Measurements from ENCODE around the gene ILRUN.
"Not testable (repeated sequence)": the region's sequence is repeated elsewhere in the genome, so short reads cannot be mapped to it uniquely, and the experiment has no call there.

The ILRUN gene

DNA sequence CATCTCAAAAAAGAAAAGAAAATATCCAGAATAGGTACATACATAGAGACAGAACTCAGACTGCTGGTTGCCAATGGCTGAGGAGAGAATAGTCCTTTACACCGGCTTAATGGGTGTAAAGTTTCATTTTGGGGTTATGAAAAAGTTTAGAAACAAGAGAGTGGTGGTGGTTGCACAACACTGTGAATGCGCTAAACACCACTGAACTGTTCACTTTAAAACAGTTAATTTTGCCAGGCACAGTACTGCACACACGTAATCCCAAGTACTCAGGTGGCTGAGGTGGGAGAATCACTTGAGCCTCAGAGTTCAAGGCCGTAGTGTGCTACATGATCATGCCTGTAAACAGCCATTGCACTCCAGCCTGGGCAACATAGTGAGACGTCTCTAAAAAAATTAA is 7.6 kb downstream of the ILRUN start:
- H3K4me3 ChIP-seq (ENCODE audit: low read depth, low read length) = no peak overlapping the region
- in situ Hi-C loops (cut with HindIII; ENCODE audit: low sequenced_read_pairs) = no loop called here
- DNase-seq (ENCODE audit: low read depth, low spot score) = no peak
- TF ChIP-seq, protein P1, sequence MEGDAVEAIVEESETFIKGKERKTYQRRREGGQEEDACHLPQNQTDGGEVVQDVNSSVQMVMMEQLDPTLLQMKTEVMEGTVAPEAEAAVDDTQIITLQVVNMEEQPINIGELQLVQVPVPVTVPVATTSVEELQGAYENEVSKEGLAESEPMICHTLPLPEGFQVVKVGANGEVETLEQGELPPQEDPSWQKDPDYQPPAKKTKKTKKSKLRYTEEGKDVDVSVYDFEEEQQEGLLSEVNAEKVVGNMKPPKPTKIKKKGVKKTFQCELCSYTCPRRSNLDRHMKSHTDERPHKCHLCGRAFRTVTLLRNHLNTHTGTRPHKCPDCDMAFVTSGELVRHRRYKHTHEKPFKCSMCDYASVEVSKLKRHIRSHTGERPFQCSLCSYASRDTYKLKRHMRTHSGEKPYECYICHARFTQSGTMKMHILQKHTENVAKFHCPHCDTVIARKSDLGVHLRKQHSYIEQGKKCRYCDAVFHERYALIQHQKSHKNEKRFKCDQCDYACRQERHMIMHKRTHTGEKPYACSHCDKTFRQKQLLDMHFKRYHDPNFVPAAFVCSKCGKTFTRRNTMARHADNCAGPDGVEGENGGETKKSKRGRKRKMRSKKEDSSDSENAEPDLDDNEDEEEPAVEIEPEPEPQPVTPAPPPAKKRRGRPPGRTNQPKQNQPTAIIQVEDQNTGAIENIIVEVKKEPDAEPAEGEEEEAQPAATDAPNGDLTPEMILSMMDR (IDR thresholded peaks at IDR 0.05; ENCODE audit: low read depth, low read length) = no peak

DNA sequence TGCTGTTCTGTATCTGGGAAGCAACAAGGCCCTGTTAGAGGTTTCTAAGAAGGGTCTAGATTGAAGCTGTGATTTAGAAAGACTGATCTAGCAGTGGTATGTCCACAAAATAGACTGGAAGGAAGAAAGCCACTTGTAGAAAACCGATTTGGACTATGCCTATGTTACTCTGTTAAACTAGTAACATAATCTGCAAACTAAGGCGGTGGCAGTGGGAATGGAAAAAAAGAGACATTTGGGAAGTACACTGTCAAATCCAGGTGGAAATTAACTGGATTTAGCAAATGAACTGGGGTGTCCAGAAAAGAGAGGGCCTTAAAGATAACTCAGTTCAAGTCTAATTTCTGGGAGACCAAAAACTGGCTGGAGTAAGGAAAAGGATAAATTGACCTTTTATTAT is 11.6 kb downstream of the ILRUN start:
- DNase-seq (ENCODE audit: low read depth, low spot score) = no peak
- no peak overlapping the region for H3K4me3 ChIP-seq (ENCODE audit: low read depth, low read length)
- TF ChIP-seq, protein P1 (IDR thresholded peaks at IDR 0.05; ENCODE audit: low read depth, low read length) = no peak
- in situ Hi-C loops (cut with HindIII; ENCODE audit: low sequenced_read_pairs) = no loop called here

DNA sequence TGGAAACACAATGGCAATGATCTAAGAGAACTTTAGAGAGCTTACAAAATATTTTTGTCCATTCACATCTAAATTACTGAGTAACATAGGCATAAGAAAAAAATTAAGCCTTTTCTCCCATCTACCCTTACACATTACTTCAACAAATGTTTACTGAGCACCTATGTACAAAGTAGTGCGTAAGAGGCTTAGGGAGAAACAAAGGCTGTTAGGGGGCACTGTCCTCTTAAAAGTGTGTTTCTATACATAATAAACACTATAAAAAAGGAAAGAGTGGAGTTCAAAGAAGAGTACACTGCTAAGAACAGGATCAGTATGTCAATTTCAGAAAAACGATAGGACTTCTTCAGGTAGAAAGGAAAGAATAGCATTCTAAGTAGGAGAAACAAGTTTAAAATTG is 12.2 kb downstream of the ILRUN start:
- DNase-seq (ENCODE audit: low read depth, low spot score) = no peak
- TF ChIP-seq, protein P1 (IDR thresholded peaks at IDR 0.05; ENCODE audit: low read depth, low read length) = no peak
- H3K4me3 ChIP-seq (ENCODE audit: low read depth, low read length) = no peak overlapping the region
- in situ Hi-C loops (cut with HindIII; ENCODE audit: low sequenced_read_pairs) = no loop called here

DNA sequence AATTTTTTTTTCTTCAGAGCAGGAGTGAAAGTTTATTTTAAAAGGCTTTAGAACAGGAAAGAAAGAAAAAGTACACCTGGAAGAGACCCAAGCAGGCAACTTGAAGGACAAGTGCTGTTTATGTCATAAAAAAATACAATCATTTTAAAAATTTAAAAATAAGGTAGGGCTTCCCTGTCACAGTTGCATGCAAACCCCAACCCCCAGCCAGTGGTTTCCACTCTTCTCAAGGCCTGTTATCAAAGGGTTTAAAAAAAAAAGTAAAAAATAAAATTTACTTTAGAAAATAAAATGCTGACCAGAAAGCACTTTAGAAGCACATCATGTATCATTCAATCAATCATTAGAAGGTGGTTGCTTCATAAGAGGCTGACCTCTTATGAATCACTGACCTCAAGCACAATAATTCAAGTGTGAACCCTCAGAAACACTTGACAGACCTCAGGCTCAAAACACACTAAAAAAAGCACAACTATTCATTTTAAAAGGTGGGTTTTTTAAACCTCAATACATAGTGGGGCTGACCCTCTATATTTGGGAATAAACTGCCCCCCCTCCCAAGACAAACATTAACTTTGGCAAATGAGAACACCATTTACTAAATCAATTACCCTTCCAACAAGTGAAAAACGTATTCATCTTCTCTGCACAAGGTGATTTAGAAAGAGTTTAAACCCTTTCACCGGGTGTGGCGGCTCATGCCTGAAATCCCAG is 15.6 kb downstream of the ILRUN start:
- TF ChIP-seq, protein P1 (IDR thresholded peaks at IDR 0.05; ENCODE audit: low read depth, low read length) = no peak
- in situ Hi-C loops (cut with HindIII; ENCODE audit: low sequenced_read_pairs) = no loop called here
- DNase-seq (ENCODE audit: low read depth, low spot score) = no peak
- no peak overlapping the region for H3K4me3 ChIP-seq (ENCODE audit: low read depth, low read length)

DNA sequence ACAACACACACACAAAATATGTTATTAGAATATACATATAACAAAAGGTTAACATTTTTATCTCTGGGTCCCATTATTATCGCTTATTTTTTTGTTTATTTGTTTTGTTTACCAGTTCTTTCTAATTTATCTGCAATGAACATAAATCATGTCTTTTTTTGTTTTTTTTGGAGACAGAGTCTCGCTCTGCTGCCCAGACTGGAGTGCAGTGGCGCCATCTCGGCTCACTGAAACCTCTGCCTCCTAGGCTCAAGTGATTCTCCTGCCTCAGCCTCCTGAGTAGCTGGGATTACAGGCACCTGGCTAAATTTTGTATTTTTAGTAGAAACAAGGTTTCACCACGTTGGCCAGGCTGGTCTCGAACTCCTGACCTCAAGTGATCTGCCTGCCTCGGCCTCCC is 16.3 kb downstream of the ILRUN start:
- in situ Hi-C loops (cut with HindIII; ENCODE audit: low sequenced_read_pairs); H3K4me3 ChIP-seq (ENCODE audit: low read depth, low read length); DNase-seq (ENCODE audit: low read depth, low spot score): not testable (repeated sequence)

DNA sequence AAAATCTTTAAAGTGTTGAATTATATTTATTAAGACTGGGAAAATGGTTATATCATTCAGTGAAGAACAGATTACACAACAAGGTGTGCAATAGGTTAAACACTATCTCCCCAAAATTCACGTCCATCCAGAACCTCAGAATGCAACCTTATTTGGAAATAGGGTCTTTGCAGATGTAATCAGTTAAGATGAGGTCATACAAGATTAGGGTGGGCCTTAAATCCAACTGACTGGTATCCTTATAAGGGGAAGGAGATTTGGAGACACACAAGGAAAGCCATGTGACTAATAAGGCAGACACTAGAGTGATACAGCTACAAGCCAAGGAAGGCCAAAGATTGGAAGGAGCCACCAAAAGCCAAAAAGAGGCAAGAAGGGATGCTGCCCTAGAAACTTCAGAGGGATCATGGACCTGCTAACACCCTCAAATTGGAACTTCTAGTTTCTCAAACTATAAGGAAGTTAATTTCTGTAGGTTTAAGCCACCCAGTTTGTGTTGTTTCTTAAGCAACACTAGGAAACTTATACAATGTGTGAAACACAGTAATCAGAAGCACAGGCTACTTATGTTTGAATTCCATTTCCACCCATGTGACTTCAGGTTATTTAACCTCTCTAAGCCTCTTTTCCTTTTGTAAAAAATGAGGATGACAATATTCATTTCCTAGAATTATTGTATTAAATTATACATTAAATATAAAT is 16.9 kb downstream of the ILRUN start:
- TF ChIP-seq, protein P1 (IDR thresholded peaks at IDR 0.05; ENCODE audit: low read depth, low read length) = no peak
- DNase-seq (ENCODE audit: low read depth, low spot score) = no peak
- in situ Hi-C loops (cut with HindIII; ENCODE audit: low sequenced_read_pairs) = no loop called here
- H3K4me3 ChIP-seq (ENCODE audit: low read depth, low read length) = no peak overlapping the region

DNA sequence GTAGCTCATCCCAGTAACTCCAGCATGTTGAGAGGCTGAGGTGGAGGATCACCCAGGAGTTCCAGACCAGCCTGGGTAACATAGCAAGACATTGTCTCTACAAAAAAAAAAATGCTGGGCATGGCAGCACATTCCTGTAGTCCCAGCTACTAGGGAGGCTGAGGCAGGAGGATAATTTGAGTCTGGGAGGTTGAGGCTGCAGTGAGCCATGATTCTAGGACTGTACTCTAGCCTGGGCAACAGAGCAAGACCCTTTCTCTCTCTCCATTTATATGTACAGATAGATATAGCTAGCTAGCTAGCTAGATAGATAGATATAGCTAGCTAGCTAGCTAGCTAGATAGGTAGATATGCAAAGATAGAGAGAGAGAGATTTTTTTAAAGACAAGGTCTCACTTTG is 20.4 kb downstream of the ILRUN start:
- in situ Hi-C loops (cut with HindIII; ENCODE audit: low sequenced_read_pairs) = no loop called here
- no peak overlapping the region for H3K4me3 ChIP-seq (ENCODE audit: low read depth, low read length)
- TF ChIP-seq, protein P1 (IDR thresholded peaks at IDR 0.05; ENCODE audit: low read depth, low read length) = no peak
- DNase-seq (ENCODE audit: low read depth, low spot score) = no peak

DNA sequence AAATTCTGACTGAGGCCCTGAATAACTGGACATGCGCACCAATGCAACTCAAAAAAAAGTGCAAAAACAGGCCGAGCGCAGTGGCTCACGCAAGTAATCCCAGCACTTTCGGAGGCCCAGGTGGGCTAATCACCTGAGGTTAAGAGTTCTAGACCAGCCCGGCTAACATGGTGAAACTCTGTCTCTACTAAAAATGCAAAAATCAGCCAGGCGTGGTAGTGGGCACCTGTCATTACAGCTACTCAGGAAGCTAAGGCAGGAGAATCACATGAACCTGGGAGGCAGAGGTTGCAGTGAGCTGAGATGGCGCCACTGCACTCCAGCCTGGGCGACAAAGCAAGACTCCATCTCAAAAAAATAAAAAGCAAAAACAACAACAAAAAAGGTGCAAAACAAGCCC is 21.6 kb downstream of the ILRUN start:
- in situ Hi-C loops (cut with HindIII; ENCODE audit: low sequenced_read_pairs); DNase-seq (ENCODE audit: low read depth, low spot score); H3K4me3 ChIP-seq (ENCODE audit: low read depth, low read length): not testable (repeated sequence)
